ENCODE results near the gene CCKAR. TPM values are rescaled to one million over a fixed set of nuclear protein-coding genes. Genes with fewer than 3 reads are reported as not detected.

The CCKAR gene
- total and polyA plus RNA-seq, 7 donors = not detected

DNA sequence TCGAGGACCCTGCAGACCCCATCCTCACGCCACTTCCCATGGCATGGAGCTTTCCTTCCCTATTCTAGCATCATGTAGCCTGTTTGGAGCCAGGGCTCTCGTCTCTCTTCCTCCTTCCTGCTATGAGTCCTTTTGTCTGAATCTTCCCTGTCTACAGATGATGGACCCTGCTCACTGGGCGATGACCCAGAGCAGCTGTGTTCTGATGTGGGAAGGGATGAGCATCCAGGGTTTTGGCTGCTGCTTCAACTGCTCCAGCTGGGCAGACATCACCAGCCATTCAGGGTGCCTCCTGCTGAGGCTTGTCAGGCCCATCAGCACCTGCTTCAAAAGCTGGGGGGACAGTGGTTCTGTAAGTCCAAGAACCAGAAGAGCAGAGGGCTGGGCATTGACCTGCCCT, 3.2 kb upstream of the CCKAR start:
- no peak for TF ChIP-seq CTCF (IDR thresholded peaks at IDR 0.05)
- Histone ChIP-seq H3K9me3 (no peaks in the 10 kb centered on the region), H3K36me3 (ENCODE audit: insufficient read depth in 1 of 2, low read depth in 1 of 2) (no peaks in the 10 kb centered on the region), H3K27ac (no peak overlapping the region), H3K27me3 (ENCODE audit: insufficient read depth in 3 of 3, low read length in 2 of 3) (peaks cover 0 to 1% (median 0%) of the 10 kb centered on the region in 3 donors), H3K4me3 (no peak overlapping the region), H3K4me1 (no peaks in the 10 kb centered on the region)
- DNase-seq = no peak
- intact Hi-C loops (cut with DNase I) = no loop called here
- 49 to 66% (median 56%) methylated on average over 4 of the region's 4 CpGs for WGBS, 3 donors
- ATAC-seq = no peak

- H3K27me3 ChIP-seq (ENCODE audit: insufficient read depth in 3 of 3, low read length in 2 of 3) = peaks cover 0 to 1% (median 0%) of the 10 kb centered on the region in 3 donors
- H3K27ac ChIP-seq = no peak overlapping the region
- no peak for TF ChIP-seq CTCF (IDR thresholded peaks at IDR 0.05)
- intact Hi-C loops (cut with DNase I) = no loop called here
- ATAC-seq (no peak), DNase-seq (no peak)
- WGBS, 3 donors = 68 to 84% (median 78%) methylated on average over 7 of the region's 7 CpGs
- no peaks in the 10 kb centered on the region for H3K9me3 ChIP-seq
- no peaks in the 10 kb centered on the region for H3K4me1 ChIP-seq
- H3K4me3 ChIP-seq = no peak overlapping the region
- H3K36me3 ChIP-seq (ENCODE audit: insufficient read depth in 1 of 2, low read depth in 1 of 2) = no peaks in the 10 kb centered on the region
Measured at GRCh38 chr4:26491449-26492170, 1.3 kb upstream of the CCKAR start.

GRCh38 chr4:26490960-26491284, 638 bp upstream of the CCKAR start:
- Histone ChIP-seq H3K27me3 (ENCODE audit: insufficient read depth in 3 of 3, low read length in 2 of 3) (peaks cover 0 to 1% (median 0%) of the 10 kb centered on the region in 3 donors), H3K27ac (no peak overlapping the region), H3K36me3 (ENCODE audit: insufficient read depth in 1 of 2, low read depth in 1 of 2) (no peaks in the 10 kb centered on the region), H3K4me1 (no peaks in the 10 kb centered on the region), H3K9me3 (no peaks in the 10 kb centered on the region), H3K4me3 (no peak overlapping the region)
- 81 to 88% (median 84%) methylated on average over 4 of the region's 4 CpGs for WGBS, 3 donors
- intact Hi-C loops (cut with DNase I) = no loop called here
- no peak for TF ChIP-seq CTCF (IDR thresholded peaks at IDR 0.05)
- DNase-seq (no peak), ATAC-seq (no peak)

DNA sequence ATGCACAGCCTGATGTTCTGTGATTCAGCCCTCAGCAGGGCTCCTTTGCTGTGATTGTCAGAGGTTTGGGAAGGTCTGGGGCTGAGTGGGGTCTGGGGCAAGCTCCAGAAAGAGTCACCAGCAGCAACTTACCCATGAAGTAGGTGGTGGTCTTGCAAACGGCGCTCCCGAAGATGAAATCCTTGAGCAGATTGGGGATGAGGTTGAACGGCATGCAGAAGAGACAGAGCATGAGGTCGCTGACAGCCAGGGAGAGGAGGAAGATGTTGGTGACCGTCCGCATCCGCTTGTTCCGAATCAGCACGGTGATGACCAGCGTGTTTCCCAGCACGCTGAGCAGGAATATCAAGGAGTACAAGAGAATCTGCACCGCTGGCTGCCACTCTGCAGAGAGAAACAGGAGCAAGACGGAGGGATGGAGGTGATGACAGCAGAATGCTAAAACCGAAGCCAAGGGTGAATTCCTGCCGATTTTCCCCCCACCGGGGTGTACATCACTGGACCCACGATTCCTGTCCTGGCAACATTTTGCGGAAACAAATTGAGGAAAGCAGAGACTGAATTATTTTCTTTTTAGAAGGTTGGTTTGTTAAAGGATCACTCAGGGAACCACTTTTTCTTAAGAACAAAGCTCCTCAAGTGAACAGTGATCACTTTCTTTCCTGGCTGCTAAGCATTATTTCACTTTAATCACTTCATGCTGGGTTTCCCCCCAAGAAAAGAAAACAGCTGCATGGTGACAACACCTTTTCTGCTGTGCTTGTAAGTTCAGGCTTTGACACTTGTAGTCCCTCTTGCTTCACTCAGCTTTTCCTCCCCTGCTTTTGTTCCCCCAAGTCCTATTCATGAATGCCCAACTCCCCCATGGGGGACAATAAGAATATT, 941 bp downstream of the CCKAR start:
- H3K9me3 ChIP-seq = no peaks in the 10 kb centered on the region
- no peaks in the 10 kb centered on the region for H3K36me3 ChIP-seq (ENCODE audit: insufficient read depth in 1 of 2, low read depth in 1 of 2)
- 71 to 72% (median 71%) methylated on average over 19 of the region's 19 CpGs for WGBS, 3 donors
- H3K4me3 ChIP-seq = no peak overlapping the region
- ATAC-seq (no peak), DNase-seq (no peak)
- H3K27me3 ChIP-seq (ENCODE audit: insufficient read depth in 3 of 3, low read length in 2 of 3) = peaks cover 0 to 1% (median 0%) of the 10 kb centered on the region in 3 donors
- intact Hi-C loops (cut with DNase I) = no loop called here
- H3K4me1 ChIP-seq = no peaks in the 10 kb centered on the region
- no peak overlapping the region for H3K27ac ChIP-seq
- no peak for TF ChIP-seq CTCF (IDR thresholded peaks at IDR 0.05)

Measured in psoas muscle (tissue), 8 donors.